ENCODE measurements around the gene SUPT4H1.

DNA sequence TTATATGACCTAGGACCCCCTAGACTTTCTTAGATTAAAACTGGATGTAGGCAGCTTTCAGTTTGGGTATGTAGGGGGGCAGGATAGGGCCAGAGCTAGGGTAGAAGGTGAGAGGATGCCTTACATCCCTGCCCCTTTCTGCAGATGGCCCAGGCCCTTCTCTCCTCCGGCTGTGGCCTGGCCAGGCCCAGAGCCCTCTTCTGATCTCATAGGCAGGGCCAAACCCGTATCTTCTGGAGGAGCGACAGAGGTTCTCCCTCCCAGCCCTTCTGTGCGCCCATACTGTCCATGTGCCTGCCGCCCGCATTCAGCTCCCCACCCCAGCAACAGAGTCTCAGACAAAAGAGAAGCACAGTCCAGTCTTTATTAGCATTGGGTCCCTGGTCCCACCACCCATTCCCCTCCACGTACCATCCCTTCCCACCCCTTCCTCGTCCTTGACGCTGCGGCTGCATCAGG is 21.4 kb downstream of the SUPT4H1 start:
- TF ChIP-seq CTCF (IDR thresholded peaks at IDR 0.05): no peak
- no peak for TF ChIP-seq POLR2A (IDR thresholded peaks at IDR 0.05)

Data from testis (tissue), 2 donors.